Measurements from ENCODE around the gene ELK1.

- TF ChIP-seq CTCF (IDR thresholded peaks at IDR 0.05) (no peak), POLR2A (IDR thresholded peaks at IDR 0.05) (no peak)
These were observed 39.9 kb downstream of the ELK1 start for GRCh38 chrX:47610511-47610910.
